Stimulated activated naive CD8-positive, alpha-beta T cell treated with anti-CD3 and anti-CD28 coated beads, Interleukin-15, amount 100 ng/mL, for 72 hours (primary cell): ENCODE measurements around the gene ECHS1.
"Not testable (repeated sequence)": the region's sequence is repeated elsewhere in the genome, so short reads cannot be mapped to it uniquely, and the experiment has no call there.

Experiments used
- ATAC-seq: fragments of 150-1000 bp; cut with Tn5 transposase; 2 replicates; pipeline ENCODE4 v1.10.0; 2021; ENCODE audit warnings: mild to moderate bottlenecking, moderate library complexity
- DNase-seq, 2 donors: peaks; one replicate each; pipeline ENCODE4 v3.0.0; 2021 to 2022
- H3K27ac Mint-ChIP-seq, 2 donors: one replicate each; pipeline ENCODE4 v1.8.0; 2022; ENCODE audit warnings: mild to moderate bottlenecking in 2 of 2, mixed read lengths in 2 of 2, moderate library complexity in 2 of 2
- H3K27me3 Mint-ChIP-seq: one replicate; pipeline ENCODE4 v1.8.0; 2022; ENCODE audit warnings: mixed read lengths
- H3K4me1 Mint-ChIP-seq: one replicate; pipeline ENCODE4 v1.8.0; 2022; ENCODE audit warnings: mild to moderate bottlenecking, mixed read lengths
- H3K4me3 Mint-ChIP-seq, 2 donors: one replicate each; pipeline ENCODE4 v1.8.0; 2022; ENCODE audit warnings: mild to moderate bottlenecking in 2 of 2, mixed read lengths in 2 of 2, moderate library complexity in 1 of 2
- H3K9me3 Mint-ChIP-seq, 2 donors: one replicate each; pipeline ENCODE4 v1.8.0; 2022; ENCODE audit warnings: mixed read lengths in 2 of 2

ECHS1 gene

GRCh38 chr10:133334503-133335245 lies 38.5 kb downstream of the ECHS1 start:
- ATAC-seq: peak; percentile 47
- H3K9me3 Mint-ChIP-seq: no peaks in the 10 kb centered on the region
- H3K4me3 Mint-ChIP-seq: peak overlapping the region; percentile 81 to 85
- H3K4me1 Mint-ChIP-seq: peaks cover 11% of the 10 kb centered on the region
- DNase-seq: no peak
- H3K27ac Mint-ChIP-seq: no peak overlapping the region
- H3K27me3 Mint-ChIP-seq: peaks cover 48% of the 10 kb centered on the region

- peaks cover 64% of the 10 kb centered on the region for H3K27me3 Mint-ChIP-seq
- DNase-seq (no peak), ATAC-seq (no peak)
- H3K9me3 Mint-ChIP-seq: no peaks in the 10 kb centered on the region
- H3K4me3 Mint-ChIP-seq: no peak overlapping the region
- H3K4me1 Mint-ChIP-seq: peaks cover 19% of the 10 kb centered on the region
- no peak overlapping the region for H3K27ac Mint-ChIP-seq
Observed at GRCh38 chr10:133332936-133333699, 40.0 kb downstream of the ECHS1 start.

- Mint-ChIP-seq H3K4me3 (peak overlapping the region; percentile 78 to 80), H3K4me1 (peaks cover 38% of the 10 kb centered on the region), H3K9me3 (no peaks in the 10 kb centered on the region), H3K27ac (no peak overlapping the region), H3K27me3 (peaks cover 92% of the 10 kb centered on the region)
- ATAC-seq: peak; percentile 88
- peak; percentile 86 for DNase-seq
Observed at GRCh38 chr10:133329491-133330202, 43.5 kb downstream of the ECHS1 start.

- ATAC-seq (no peak), DNase-seq (no peak)
- Mint-ChIP-seq H3K27ac (no peak overlapping the region), H3K9me3 (no peaks in the 10 kb centered on the region), H3K27me3 (peaks cover 86% of the 10 kb centered on the region), H3K4me1 (peaks cover 36% of the 10 kb centered on the region), H3K4me3 (no peak overlapping the region)
Observed at GRCh38 chr10:133328358-133329343, 44.5 kb downstream of the ECHS1 start.

GRCh38 chr10:133327651-133328357 lies 45.4 kb downstream of the ECHS1 start:
- no peak for DNase-seq
- H3K4me3 Mint-ChIP-seq: no peak overlapping the region
- no peaks in the 10 kb centered on the region for H3K9me3 Mint-ChIP-seq
- H3K4me1 Mint-ChIP-seq: peaks cover 36% of the 10 kb centered on the region
- H3K27ac Mint-ChIP-seq: no peak overlapping the region
- H3K27me3 Mint-ChIP-seq: peaks cover 77% of the 10 kb centered on the region
- ATAC-seq: no peak

- DNase-seq (no peak), ATAC-seq (no peak)
- Mint-ChIP-seq H3K27ac (peak overlapping the region in 1 of 2 donors; percentile 76), H3K27me3 (peaks cover 69% of the 10 kb centered on the region), H3K4me1 (peaks cover 36% of the 10 kb centered on the region), H3K4me3 (no peak overlapping the region), H3K9me3 (no peaks in the 10 kb centered on the region)
Observed at GRCh38 chr10:133326745-133327650, 46.2 kb downstream of the ECHS1 start.

- no peaks in the 10 kb centered on the region for H3K9me3 Mint-ChIP-seq
- H3K27ac Mint-ChIP-seq: peak overlapping the region in 1 of 2 donors; percentile 35
- peak overlapping the region; percentile 66 to 67 for H3K4me3 Mint-ChIP-seq
- DNase-seq: no peak
- peaks cover 36% of the 10 kb centered on the region for H3K4me1 Mint-ChIP-seq
- peaks cover 61% of the 10 kb centered on the region for H3K27me3 Mint-ChIP-seq
- ATAC-seq: no peak
Observed at GRCh38 chr10:133326223-133326551, 47.0 kb downstream of the ECHS1 start.

- no peak for ATAC-seq
- peaks cover 57% of the 10 kb centered on the region for H3K27me3 Mint-ChIP-seq
- H3K27ac Mint-ChIP-seq: peak overlapping the region in 1 of 2 donors; percentile 38
- no peak for DNase-seq
- peak overlapping the region; percentile 88 to 90 for H3K4me3 Mint-ChIP-seq
- H3K4me1 Mint-ChIP-seq: peaks cover 36% of the 10 kb centered on the region
- H3K9me3 Mint-ChIP-seq: no peaks in the 10 kb centered on the region
Observed at GRCh38 chr10:133325440-133326222, 47.5 kb downstream of the ECHS1 start.

- ATAC-seq: peak; percentile 15
- peaks cover 60% of the 10 kb centered on the region for H3K27me3 Mint-ChIP-seq
- H3K4me1 Mint-ChIP-seq: peaks cover 33% of the 10 kb centered on the region
- H3K27ac Mint-ChIP-seq: no peak overlapping the region
- peak overlapping the region; percentile 88 to 90 for H3K4me3 Mint-ChIP-seq
- no peak for DNase-seq
- H3K9me3 Mint-ChIP-seq: no peaks in the 10 kb centered on the region
Observed at GRCh38 chr10:133324857-133325260, 48.3 kb downstream of the ECHS1 start.

- Mint-ChIP-seq H3K27ac (no peak overlapping the region), H3K4me1 (peaks cover 30% of the 10 kb centered on the region), H3K9me3 (no peaks in the 10 kb centered on the region), H3K4me3 (no peak overlapping the region), H3K27me3 (peaks cover 60% of the 10 kb centered on the region)
- DNase-seq (peak; percentile 40 to 67), ATAC-seq (peak; percentile 84)
Observed at GRCh38 chr10:133324198-133324792, 48.9 kb downstream of the ECHS1 start.

- not testable (repeated sequence) for DNase-seq, ATAC-seq, H3K27ac Mint-ChIP-seq, H3K9me3 Mint-ChIP-seq, H3K4me3 Mint-ChIP-seq
- Mint-ChIP-seq H3K27me3 (peaks cover 46% of the 10 kb centered on the region), H3K4me1 (peaks cover 36% of the 10 kb centered on the region)
Observed at GRCh38 chr10:133322064-133322709, 51.0 kb downstream of the ECHS1 start.

GRCh38 chr10:133320852-133321422 lies 52.2 kb downstream of the ECHS1 start:
- H3K4me3 Mint-ChIP-seq, DNase-seq, H3K27ac Mint-ChIP-seq, ATAC-seq, H3K9me3 Mint-ChIP-seq: not testable (repeated sequence)
- Mint-ChIP-seq H3K4me1 (peaks cover 33% of the 10 kb centered on the region), H3K27me3 (peaks cover 33% of the 10 kb centered on the region)
